Neural crest cell (in vitro differentiated cells): ENCODE results near the gene APOBEC3H. TPM values are rescaled to one million over a fixed set of nuclear protein-coding genes. Genes with fewer than 3 reads are reported as not detected.

ENCODE experiments used
- DNase-seq: peaks from one replicate; pipeline ENCODE4 v3.0.0; 2021; ENCODE audit warnings: low read depth, mixed read lengths, low spot score
- H3K27ac Mint-ChIP-seq: one replicate; pipeline ENCODE4 v1.8.0; 2021; ENCODE audit warnings: mild to moderate bottlenecking, mixed read lengths; ENCODE audit not compliant: unreplicated experiment
- H3K27me3 Mint-ChIP-seq: 2 replicates; pipeline ENCODE4 v1.8.0; 2021; ENCODE audit warnings: low read depth, mild to moderate bottlenecking, mixed read lengths
- H3K36me3 Mint-ChIP-seq: 2 replicates; pipeline ENCODE4 v1.8.0; 2021; ENCODE audit warnings: low read depth, mild to moderate bottlenecking, mixed read lengths
- H3K4me1 Mint-ChIP-seq: 2 replicates; pipeline ENCODE4 v1.8.0; 2021; ENCODE audit warnings: mixed read lengths
- H3K4me3 Mint-ChIP-seq: one replicate; pipeline ENCODE4 v1.8.0; 2021; ENCODE audit warnings: mild to moderate bottlenecking, mixed read lengths
- H3K9me3 Mint-ChIP-seq: 2 replicates; pipeline ENCODE4 v1.8.0; 2021; ENCODE audit warnings: mixed read lengths
- total RNA-seq: library from RNA; stranded (reverse); gene quantifications from 2 replicates; pipeline ENCODE4 v1.2.1, GENCODE V29; 2021
- TF ChIP-seq, protein P1 (sequence below): fragments of 200-600 bp; sonication (generic); conservative IDR thresholded peaks from 2 replicates; pipeline ENCODE4 v1.5.0; 2021; ENCODE audit warnings: antibody characterized with exemption, mild to moderate bottlenecking

Gene APOBEC3H
- total RNA-seq, 1 donor from 2014 or later = not detected

GRCh38 chr22:39083212-39084165, 13.6 kb upstream of the APOBEC3H start:
- Mint-ChIP-seq H3K27me3 (no peaks in the 10 kb centered on the region), H3K27ac (no peak overlapping the region), H3K36me3 (no peaks in the 10 kb centered on the region), H3K9me3 (no peaks in the 10 kb centered on the region), H3K4me1 (peaks cover 26% of the 10 kb centered on the region), H3K4me3 (no peak overlapping the region)
- no peak for DNase-seq
- TF ChIP-seq, protein P1, sequence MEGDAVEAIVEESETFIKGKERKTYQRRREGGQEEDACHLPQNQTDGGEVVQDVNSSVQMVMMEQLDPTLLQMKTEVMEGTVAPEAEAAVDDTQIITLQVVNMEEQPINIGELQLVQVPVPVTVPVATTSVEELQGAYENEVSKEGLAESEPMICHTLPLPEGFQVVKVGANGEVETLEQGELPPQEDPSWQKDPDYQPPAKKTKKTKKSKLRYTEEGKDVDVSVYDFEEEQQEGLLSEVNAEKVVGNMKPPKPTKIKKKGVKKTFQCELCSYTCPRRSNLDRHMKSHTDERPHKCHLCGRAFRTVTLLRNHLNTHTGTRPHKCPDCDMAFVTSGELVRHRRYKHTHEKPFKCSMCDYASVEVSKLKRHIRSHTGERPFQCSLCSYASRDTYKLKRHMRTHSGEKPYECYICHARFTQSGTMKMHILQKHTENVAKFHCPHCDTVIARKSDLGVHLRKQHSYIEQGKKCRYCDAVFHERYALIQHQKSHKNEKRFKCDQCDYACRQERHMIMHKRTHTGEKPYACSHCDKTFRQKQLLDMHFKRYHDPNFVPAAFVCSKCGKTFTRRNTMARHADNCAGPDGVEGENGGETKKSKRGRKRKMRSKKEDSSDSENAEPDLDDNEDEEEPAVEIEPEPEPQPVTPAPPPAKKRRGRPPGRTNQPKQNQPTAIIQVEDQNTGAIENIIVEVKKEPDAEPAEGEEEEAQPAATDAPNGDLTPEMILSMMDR = no peak

DNA sequence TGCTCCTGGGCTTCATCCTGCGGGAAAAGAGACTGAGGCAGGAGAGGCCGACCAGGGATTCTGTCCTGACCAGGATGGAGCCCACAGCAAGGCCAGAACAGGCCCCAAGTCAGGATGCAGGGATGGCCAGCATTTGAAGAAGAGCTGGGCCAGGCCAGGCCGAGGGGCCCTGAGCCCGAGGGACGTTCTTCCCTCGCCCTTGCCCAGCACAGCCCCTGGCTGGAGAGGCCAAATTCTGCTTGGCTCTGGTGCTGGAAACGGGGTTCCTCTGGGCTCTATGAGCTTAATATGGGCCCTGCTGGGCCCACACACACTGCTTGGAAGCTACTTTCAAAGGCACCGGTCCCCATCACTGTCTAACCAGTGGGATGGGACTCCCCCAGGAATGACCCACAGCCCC, 12.4 kb upstream of the APOBEC3H start:
- H3K4me3 Mint-ChIP-seq = no peak overlapping the region
- no peaks in the 10 kb centered on the region for H3K9me3 Mint-ChIP-seq
- no peak for DNase-seq
- H3K36me3 Mint-ChIP-seq = no peaks in the 10 kb centered on the region
- TF ChIP-seq, protein P1 = no peak
- H3K27ac Mint-ChIP-seq = no peak overlapping the region
- no peaks in the 10 kb centered on the region for H3K27me3 Mint-ChIP-seq
- peaks cover 24% of the 10 kb centered on the region for H3K4me1 Mint-ChIP-seq

- Mint-ChIP-seq H3K27ac (no peak overlapping the region), H3K36me3 (no peaks in the 10 kb centered on the region), H3K4me1 (peaks cover 19% of the 10 kb centered on the region), H3K27me3 (no peaks in the 10 kb centered on the region), H3K9me3 (no peaks in the 10 kb centered on the region), H3K4me3 (no peak overlapping the region)
- TF ChIP-seq, protein P1 = no peak
- no peak for DNase-seq
Observed at GRCh38 chr22:39087098-39087497, 9.9 kb upstream of the APOBEC3H start.

DNA sequence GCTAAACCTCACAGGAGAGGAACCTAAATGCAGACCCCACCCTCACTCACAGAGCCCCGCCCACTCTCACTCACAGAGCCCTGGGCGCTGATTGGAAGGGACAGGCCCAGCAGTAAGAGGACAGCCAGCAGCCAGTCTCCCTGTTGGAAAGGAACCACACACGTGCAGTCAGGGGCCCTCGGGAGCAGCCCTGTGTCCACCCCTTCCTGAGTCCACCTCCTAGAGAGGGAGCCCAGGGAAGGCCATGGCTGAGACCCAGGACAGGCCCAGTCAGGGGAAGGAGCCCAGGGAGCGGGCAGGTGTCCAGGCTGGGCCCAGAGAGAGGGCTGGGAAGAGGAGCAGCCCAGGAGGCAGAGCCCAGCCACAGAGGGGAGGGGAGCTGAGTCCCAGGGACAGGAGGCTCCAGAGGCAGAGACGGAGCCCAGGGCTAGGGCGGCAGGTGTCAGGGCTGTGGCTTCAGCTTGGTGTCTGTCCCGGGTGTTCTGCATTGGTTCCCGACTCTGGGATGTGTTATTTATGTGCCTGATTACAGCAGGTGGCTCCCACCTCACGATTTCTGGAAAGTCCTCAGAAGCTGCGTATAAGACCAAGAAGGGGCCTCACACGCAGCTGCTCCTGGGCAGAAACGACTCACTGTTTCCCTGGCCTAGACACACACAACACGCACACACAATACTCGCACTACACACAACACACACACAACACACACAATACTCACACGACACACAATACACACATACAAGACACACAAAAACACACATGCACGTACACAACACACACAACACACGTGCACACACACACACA, 9.0 kb upstream of the APOBEC3H start:
- H3K4me3 Mint-ChIP-seq = no peak overlapping the region
- no peaks in the 10 kb centered on the region for H3K9me3 Mint-ChIP-seq
- no peak overlapping the region for H3K27ac Mint-ChIP-seq
- peak; percentile 14 for DNase-seq
- no peaks in the 10 kb centered on the region for H3K36me3 Mint-ChIP-seq
- H3K4me1 Mint-ChIP-seq = peaks cover 19% of the 10 kb centered on the region
- TF ChIP-seq, protein P1 = no peak
- H3K27me3 Mint-ChIP-seq = no peaks in the 10 kb centered on the region

- no peaks in the 10 kb centered on the region for H3K36me3 Mint-ChIP-seq
- DNase-seq = no peak
- H3K27ac Mint-ChIP-seq = no peak overlapping the region
- TF ChIP-seq, protein P1 = no peak
- no peaks in the 10 kb centered on the region for H3K9me3 Mint-ChIP-seq
- no peaks in the 10 kb centered on the region for H3K27me3 Mint-ChIP-seq
- H3K4me1 Mint-ChIP-seq = peaks cover 19% of the 10 kb centered on the region
- H3K4me3 Mint-ChIP-seq = no peak overlapping the region
Observed at GRCh38 chr22:39088685-39089032, 8.4 kb upstream of the APOBEC3H start.
